Activated gamma-delta T cell (primary cell): Measurements from ENCODE around the gene SRCAP.
"Not testable (repeated sequence)": the region's sequence is repeated elsewhere in the genome, so short reads cannot be mapped to it uniquely, and the experiment has no call there.

Experiments used
- DNase-seq: peaks from one replicate; lab custom pipeline; 2025; lab: John Stamatoyannopoulos, UW

The SRCAP gene

GRCh38 chr16:30663820-30664219 lies 35.2 kb upstream of the SRCAP start:
- no peak for DNase-seq

- no peak for DNase-seq
Observed at GRCh38 chr16:30664616-30665109, 34.3 kb upstream of the SRCAP start.

GRCh38 chr16:30665155-30665829 lies 33.7 kb upstream of the SRCAP start:
- no peak for DNase-seq

GRCh38 chr16:30665830-30666190 lies 33.2 kb upstream of the SRCAP start:
- DNase-seq = no peak

- DNase-seq = no peak
Observed at GRCh38 chr16:30666681-30667080, 32.3 kb upstream of the SRCAP start.

GRCh38 chr16:30667361-30667905 lies 31.5 kb upstream of the SRCAP start:
- no peak for DNase-seq

GRCh38 chr16:30668393-30668792 lies 30.6 kb upstream of the SRCAP start:
- no peak for DNase-seq

- DNase-seq = no peak
Observed at GRCh38 chr16:30669026-30669902, 29.7 kb upstream of the SRCAP start.

GRCh38 chr16:30669903-30670824 lies 28.8 kb upstream of the SRCAP start:
- no peak for DNase-seq

- no peak for DNase-seq
Observed at GRCh38 chr16:30675143-30675542, 23.8 kb upstream of the SRCAP start.

GRCh38 chr16:30677931-30678585 lies 20.9 kb upstream of the SRCAP start:
- DNase-seq = no peak

- no peak for DNase-seq
Observed at GRCh38 chr16:30678586-30678970, 20.4 kb upstream of the SRCAP start.

- DNase-seq = no peak
Observed at GRCh38 chr16:30680326-30680725, 18.6 kb upstream of the SRCAP start.

GRCh38 chr16:30688701-30689100 lies 10.3 kb upstream of the SRCAP start:
- no peak for DNase-seq

GRCh38 chr16:30691907-30692306 lies 7.1 kb upstream of the SRCAP start:
- DNase-seq = no peak

GRCh38 chr16:30692396-30693064 lies 6.4 kb upstream of the SRCAP start:
- DNase-seq = no peak

- no peak for DNase-seq
Observed at GRCh38 chr16:30694926-30695693, 3.9 kb upstream of the SRCAP start.

- not testable (repeated sequence) for DNase-seq
Observed at GRCh38 chr16:30696646-30697045, 2.3 kb upstream of the SRCAP start.

- DNase-seq = no peak
Observed at GRCh38 chr16:30697264-30698138, 1.5 kb upstream of the SRCAP start.
